GM21786 (cell line): ENCODE results near the gene SCYL1.

ENCODE experiments used
- ATAC-seq: cut with Tn5 transposase; IDR thresholded peaks from one replicate; pipeline ENCODE4 v1.9.1; 2021; ENCODE audit not compliant: unreplicated experiment

The SCYL1 gene

DNA sequence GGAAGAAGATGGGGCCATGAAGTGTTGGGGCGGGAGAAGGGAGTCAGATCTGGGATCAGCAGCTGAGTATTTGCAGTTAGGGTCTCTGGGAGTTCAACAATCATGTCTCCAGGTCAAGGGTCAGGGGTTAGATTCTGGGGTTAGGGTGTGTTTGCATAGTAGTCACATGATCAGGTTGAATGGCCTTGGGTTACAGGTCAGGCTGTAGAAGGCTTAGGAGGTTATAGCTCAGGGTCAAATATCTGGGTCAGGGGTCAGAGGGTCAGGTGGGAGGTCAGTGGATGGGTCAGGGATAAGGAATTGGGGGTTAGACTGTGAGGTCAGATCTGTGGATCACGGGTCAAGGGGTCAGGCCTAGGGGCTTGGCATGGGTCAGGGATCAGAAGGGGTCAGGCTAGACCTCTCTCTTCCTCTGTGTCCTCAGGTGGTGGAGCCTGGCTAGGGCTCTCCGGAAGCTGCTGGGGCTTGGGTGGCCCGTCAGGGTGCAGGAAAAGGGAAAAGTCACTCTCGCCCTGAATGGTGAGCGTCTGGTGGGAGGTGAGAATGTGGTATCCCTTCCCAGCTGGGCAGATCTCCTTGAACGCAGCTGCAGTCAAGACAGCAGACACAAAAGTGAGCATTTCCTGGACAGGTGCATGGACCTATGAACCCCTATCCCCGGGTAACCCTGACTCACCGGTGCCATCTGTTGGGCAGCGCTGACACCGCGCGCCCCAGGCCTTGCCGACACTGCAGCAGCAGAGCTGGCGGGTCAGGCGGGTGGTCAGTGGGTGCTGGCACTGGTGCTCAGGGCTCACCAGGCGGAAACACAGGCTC is 26.9 kb downstream of the SCYL1 start:
- no peak for ATAC-seq

DNA sequence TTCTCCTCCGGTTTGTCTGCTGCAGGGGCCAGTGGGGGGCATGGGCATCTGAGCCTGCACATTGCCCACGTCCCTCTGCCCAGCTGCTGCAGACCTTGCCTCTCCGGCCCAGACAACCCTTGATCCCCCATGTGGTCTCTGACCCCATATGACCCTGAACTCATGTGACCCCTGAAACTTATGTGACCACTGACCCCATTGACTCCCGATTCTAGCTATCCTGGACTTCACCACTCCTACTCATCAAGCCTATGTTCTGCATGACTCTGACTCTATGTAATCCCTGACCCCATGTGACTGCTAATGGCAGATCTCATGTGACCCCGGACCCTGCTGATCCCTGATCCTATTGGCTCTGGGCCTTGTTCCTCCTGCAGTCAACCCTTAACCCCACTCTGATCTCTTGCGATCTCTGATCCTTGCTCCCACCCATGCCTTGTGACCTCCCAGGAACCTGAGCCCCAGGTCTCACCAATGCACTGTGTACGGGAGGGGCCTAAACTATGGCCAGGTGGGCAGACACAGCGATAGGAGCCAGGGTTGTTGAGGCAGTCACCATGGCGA is 27.6 kb downstream of the SCYL1 start:
- ATAC-seq = no peak

DNA sequence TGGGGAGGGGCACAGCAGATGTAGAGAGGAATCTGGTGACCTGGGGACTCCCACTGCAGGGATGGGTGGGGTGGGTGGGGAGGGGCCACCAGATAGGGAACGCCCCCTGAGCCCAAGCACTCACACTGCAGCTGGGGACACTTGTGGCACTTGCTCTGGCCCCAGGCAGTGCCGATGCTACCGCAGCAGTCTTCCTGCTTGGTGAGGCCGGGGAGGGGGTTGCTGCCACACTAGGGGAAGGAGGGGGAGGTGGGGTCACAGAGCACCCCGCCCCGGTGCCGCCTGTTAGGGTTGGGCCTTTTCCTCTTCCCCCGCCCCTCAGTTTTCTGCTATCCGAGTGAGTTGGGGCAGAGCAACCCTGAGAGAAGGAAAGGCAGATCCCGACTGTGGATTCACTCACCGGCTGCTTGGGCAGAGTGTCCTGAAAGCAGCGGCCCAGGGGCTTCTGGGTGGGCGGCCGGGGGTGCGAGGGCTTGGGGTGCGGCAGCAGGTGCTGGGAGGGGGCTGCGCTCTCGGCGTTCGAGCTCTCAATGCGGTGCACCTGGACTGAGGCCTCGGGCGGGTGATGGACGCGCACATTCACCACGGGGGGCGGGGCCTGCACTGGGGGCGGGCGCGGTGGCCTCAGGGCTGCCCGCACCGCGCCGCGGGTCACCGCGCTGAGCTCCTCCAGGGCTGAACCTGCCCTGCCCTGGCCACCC is 28.6 kb downstream of the SCYL1 start:
- no peak for ATAC-seq

DNA sequence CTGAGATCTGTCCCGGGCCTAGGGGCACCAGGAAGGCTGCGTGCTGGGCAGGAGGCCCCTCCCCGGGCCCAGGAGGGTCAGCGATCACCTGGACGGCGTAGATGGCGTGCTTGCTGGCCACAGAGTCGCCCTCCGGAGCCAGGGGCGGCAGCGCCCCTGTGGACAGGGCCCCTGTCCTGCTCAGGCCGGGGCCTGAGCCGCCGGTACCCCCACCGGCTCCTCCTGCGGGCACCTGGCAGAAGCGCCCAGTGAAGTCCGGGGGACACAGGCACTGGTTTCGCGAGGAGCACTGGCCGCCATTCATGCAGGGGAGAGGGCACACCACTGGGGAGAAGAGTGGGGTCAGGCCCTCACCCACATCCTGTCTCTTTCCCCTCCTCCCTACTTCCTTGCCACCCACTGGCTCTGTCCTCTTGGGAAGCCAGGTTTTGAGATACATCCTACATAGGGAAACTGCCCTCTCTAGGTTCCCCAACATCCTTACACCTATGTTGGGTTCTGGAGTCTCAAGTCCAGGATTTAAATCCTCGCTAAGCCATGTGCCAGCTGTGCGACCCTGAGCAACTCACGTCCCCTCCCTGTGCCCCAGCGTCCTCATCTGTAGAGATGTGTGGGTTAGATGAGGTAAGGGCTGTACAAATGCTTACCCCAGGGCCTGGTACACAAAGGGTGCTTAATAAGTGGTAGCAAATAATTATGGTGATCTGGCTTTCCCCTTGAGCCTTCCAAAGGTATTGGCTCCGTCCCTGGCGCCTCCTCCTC is 29.4 kb downstream of the SCYL1 start:
- ATAC-seq = no peak

DNA sequence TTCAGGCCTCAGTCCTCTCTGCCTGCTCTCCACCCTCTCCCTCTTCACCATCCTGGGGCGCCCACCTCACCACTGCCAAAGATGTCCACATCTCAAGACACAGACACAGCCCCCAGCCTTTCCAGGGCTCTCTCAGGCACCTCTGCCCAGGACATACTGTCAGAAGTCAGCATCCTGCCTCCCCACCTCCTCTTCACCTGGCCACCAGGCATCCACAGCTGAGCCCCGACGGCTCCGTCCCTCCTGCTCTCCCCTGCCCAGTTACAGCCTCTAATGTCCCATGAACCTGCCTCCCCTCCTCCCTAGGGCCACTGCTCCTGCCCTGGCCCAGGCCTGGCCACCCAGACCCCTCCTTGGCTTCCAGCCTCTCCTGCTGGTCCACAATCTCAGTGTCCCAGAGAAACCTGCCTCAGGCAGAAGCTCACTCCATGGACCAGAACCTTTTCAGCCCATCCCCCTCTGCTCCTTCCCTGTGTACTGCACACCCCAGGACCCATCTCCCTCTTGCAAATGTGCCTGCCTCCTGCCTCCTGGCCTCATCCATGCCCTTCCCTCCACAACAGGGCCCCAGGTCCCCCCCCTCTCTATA is 30.1 kb downstream of the SCYL1 start:
- ATAC-seq = no peak

DNA sequence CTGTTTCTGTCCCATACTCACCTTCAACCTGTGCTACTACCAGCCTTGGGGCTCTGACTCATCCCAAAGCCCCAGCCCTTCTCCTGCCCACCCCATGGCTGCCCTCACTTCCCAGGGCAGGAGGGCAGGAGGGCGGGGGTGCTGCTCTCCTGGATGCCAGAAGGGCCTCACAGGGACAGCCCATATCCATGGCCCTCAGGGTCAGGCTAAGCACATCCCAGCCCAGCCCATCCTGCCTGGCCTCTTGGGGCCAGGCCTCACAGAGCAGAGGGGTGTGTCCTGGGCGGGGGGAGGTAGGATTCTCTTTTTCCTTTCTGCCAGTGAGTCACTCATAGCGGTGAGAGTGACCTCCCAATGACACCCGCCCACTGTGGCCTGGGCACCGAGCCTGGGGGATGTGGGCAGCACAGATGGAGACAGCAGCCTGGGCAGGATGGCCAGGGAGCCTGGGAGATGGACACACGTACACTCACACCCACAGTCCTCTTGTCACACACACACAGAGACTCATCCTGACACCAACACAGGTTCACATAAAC is 30.9 kb downstream of the SCYL1 start:
- no peak for ATAC-seq

DNA sequence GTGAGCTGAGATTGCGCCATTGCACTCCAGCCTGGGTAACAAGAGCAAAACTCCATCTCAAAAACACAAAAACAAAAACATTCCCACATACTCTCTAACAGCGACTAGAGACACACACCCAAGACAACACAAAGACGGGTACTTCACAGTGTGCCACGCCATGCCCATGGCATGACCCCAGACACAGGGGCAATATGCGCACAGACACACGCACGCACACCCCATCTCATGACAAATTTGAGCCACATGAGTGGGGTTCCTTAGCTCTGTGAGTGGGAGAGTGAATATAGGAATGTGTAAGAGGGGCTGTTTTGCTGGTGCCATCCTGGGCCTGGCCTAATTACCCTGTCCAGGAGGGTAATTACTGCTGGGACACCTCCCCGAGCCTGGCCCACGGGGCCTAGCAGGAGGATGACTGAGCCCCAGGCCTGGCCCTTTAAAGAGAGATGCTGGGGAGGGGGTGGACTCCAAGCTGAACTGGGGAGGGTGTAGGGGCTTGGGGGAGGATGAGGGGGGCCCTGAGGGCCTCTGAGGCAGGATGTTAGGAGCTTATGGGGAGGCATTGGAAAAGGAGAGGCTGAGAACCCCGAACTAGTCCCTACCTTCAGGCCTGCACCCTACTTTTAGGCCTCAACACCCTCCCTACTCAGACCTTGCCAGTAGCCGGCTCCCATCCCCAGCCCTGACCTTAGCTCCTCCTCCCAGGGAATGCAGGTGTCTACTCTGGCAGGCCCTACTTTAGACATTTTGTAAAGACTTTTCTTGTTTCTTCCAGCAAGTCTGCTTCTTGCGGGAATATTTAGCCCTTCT is 31.8 kb downstream of the SCYL1 start:
- no peak for ATAC-seq

DNA sequence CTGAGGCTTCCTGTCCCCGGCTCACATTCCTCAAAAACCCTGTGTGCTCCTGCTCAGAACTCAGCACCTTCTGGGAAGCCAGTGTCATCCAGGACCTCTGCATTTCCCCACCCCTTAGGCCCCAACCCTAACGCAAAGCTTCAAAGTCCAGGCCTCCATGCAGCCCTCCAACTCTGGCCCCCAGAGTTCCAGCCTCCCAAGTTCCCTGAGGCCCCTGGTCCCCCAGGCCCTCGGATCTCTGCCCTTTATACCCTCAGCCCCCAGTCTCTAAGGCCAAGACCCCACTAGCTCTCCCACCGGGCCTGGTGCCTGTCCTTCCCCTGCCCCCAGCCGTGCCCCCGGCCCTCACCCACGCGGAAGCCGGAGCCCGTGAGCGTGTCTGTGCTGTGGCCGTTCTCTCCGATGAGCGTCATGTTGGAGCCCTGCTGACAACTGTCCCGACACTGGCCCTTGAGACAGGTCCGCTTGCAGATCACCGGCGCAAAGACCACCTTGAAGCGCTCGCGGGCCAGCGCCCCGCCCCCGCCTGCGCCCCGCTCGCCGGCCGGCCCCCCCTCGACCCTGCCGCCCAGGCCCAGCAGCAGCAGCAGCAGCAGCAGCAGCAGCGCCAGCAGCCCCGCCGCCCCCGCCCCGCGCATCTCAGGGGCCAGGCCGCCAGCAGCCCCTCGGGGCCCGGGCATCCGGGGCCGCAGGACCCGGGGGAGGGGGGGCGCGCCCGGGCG is 32.6 kb downstream of the SCYL1 start:
- ATAC-seq = no peak

DNA sequence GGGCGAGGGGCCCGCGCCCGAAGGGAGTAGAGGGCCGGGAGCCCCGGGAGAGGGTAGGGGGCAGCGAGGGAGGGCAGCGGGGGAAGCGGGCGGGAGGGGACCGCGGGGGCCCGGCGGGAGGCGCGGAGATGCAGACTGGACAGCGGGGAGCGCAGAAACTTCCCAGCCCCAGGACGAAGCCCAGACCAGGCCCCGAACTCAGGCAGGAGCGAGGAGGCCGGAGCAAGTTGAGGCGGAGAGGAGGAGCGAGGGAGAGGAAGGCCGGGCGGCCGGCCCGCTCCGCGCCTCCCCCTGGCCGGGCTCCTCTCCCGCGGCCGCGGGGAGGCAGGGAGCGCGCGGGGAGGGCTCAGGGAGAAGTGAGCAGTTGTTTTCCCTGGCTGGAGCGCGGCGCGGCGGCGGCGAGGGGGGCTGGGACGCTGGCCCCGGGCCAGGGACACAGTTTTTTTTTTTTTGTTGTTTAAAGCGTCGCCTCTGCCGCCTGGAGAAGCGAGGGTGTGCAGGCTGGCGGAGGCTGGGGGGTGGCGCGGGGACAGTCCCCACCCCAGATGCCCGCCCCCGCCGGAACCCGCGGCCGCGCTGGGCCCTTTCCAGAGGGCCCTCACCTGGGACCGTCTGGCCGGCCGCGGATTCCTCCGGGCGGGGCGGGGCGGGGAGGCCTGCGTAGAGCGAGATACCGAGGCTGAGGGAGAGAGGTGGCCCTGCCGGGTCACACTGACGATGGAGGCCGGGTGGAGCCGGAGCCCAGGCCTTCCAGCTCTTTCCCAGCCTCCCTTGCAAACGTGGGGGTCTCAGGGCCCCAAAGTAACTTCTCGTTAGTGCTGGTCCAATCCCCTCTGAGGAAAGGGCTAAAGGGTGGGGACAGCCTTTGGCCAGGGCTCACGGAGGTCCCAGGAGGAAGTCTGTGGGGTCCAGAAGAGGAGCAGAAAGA is 33.4 kb downstream of the SCYL1 start, which contains the start of gene LTBP3:
Gene LTBP3 (minus strand): TSS at position 358 of the 928 bp plus-strand sequence. CDS start 400 bp downstream, outside the sequence.
- ATAC-seq = no peak

DNA sequence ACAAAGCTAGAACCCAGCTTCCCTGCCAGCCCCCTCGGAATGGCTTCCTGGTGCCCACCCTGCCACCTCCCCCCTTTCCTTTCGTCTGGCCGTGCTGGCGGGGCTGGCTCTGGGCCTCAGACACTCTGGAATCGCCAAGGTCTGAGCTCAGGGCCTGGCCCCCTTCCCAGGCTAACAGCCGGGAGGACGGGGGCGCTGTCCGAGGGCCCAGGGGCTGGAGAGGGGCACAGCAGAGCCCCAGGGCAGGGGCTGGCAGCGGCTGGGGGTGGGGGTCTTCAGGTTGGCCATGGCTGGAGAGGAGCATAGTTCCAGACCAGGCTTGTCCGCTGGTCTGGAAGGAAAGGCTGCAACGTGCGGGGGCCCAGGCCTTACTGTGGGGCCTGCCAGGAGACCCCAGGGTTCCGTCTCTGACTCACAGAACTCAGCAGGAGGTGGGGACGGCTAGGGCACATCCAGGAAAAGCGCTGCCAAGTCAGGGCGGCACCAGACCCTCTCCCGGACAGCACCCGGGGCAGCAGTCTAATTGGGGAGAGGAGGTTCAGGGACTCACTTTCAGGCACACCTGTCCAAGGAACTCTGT is 34.1 kb downstream of the SCYL1 start:
- ATAC-seq = no peak

DNA sequence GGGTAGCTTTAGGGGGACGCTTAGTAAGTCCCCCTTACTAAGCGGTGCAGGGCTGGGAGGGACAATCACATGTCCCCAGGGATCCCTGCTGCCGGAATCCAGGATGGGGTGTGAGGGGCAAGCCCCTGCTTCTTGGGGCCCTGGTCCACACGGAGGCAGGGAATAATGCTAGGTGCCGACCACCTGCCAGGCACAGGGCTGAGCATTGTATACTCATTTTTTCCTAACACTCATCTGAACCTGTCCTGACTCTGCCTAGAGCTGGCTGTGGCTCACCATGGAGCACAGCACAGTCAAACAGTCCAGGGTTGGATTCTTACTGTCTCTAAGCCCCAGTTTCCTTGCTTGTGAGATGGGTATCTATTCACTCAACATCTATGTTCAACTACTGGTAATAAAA is 34.7 kb downstream of the SCYL1 start:
- ATAC-seq = no peak

DNA sequence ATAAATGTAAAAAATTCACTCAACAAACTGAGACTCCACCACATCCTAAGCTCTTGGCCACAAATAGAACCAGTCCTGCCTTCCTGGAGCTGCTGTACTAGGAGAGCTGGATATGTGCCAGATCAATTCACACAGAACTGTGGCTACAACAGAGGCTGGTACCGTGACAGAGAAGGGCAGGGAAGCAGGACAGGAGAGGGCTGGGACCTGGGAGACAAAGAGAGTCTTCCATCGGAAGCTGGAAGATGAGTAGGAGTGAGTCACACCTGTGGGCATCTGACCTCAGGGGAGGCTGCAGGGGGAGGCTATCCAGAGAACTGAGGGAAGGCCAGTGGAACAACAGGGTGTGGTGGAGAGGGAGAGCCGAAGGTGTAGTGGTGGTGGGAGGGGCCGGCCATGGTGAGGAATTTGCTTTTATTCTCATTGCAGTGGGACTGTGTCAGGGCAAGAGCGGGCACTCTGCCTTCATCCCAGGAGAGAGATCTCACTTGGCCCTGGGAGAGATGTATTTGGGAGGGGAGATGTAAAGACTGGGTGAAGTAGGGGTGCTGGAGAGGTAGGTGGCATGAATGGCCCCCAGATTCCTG is 35.2 kb downstream of the SCYL1 start:
- no peak for ATAC-seq

DNA sequence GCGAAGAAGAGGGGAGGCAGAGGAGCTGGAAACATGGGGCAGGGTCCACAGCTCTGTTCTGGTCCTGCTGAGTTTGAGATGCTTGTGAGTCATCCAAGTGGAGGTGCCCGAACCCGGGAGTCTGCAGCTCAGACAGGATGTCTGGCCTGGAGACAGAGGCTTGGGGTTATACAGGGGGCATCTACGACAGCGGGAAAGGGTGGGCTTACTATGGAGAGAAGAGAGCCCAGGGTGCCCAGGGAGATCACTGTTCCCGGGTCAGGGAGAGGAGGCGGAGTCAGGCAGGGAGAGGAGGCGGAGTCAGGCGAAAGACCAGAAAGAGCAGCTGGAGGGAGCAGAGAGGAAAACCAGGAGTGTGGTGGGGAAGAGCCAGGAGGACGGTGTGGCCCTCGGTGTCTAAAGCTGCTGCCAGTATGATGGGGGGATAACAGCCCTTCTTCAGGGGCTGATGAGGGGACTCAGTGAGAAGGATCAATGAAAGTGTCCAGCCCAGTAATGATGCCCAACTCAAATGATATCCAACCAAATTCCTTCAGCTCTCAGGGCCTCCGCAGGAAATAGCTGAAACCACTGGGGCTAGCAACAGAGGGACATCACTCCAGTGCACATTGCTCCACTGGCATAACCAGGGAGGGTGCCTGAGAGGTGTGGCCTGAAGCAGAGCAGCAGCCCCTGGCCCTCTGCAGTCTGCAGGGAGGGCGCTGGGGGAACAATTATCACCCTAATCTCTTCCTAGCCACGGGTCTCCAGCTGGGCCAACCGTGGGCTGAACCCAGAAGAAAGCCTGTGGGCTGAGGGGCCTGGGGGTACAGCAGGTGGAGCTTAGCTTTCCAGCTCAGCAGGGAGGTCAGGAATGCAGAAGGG is 35.9 kb downstream of the SCYL1 start:
- ATAC-seq = no peak

DNA sequence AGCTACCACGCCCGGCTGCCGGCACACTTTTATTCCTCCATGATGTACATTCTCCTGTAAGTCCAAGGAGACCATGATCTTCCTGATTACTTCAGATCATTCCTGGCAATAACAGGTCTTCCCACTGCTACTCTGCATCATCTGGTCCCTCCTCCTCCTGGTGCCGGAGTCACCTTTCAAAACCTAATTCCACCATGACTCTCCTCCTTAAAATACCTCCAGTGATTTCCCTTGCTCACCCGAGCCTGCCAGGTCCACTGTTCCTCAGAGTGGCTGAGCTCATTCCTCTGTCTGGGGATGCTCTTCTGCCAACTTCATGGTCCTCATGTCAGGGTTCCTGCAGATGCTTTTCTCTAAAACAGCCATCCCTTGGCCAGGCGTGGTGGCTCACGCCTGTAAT is 37.1 kb downstream of the SCYL1 start:
- no peak for ATAC-seq

DNA sequence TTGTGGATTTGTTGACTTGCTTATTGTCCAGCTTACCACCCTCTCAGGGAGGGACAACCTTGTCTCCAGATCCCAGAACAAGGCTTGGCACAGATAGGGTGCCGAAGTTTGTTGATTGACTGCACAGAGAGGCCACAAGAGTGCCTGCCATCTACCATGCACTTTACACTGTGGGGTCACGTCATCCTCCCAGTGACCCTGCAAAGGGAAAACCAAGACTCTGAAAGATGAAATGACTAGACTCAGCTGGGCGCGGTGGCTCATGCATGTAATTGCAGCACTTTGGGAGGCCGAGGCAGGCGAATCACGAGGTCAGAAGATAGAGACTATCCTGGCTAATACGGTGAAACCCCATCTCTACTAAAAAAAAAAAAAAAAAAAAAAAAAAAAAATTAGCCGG is 37.9 kb downstream of the SCYL1 start:
- ATAC-seq = no peak

DNA sequence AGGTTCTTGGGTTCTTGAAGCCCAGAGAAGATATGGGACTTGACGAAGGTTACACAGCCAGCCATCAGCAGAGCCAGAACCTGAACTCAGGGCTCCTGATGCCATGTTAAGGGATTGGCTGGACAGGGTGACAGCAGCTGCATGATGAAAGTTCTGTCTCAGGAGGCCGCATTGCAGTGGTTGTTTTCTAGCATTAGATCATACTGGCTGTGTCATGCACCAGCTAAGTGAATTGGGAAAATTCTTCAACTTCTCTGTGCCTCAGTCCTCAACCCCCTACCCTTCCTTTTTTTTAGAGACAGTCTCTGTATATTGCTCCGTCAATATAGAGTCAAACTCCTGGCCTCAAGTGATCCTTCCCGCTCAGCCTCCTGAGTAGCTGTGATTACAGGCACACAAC is 38.7 kb downstream of the SCYL1 start:
- ATAC-seq = no peak
